GM13976 (cell line): Measurements from ENCODE around the gene CSHL1.

ENCODE experiments used
- DNase-seq: peaks from one replicate; pipeline ENCODE4 v3.0.0; 2012; ENCODE audit warnings: low spot score
- in situ Hi-C: fragments of 300-500 bp; cut with MboI; formaldehyde crosslinking; loops from one replicate; pipeline ENCODE4 v1.12.0; 2022; ENCODE audit warnings: low sequenced_read_pairs, mixed read lengths, inconsistent platforms; ENCODE audit not compliant: unreplicated experiment
- TF ChIP-seq, protein P1 (sequence below): IDR thresholded peaks from 2 replicates; pipeline ENCODE4 v1.5.1; 2012; ENCODE audit warnings: borderline replicate concordance, mild to moderate bottlenecking; ENCODE audit not compliant: insufficient read depth; ENCODE audit errors: extremely low read depth, missing control alignments, control extremely low read depth

The CSHL1 gene

DNA sequence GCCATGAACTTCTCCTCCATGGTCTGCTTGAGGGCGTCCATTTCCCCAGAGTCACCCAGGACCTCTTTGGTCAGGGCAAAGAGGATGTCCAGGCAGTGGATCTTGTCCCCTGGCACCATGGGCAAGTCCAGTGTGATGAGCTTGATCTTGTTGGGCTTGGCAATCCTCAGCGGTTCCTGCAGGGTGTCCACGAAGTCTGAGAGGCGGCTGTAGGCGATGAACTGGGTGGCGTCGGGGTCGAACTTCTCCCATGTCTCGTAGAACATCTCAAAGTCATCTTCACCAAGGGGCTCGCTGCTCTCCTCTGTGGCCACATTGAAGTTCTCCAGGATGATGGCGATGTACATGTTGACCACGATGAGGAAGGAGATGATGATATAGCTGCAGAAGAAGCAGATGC lies 30.1 kb upstream of the CSHL1 start:
- in situ Hi-C loops, result no loop called here
- TF ChIP-seq, protein P1, sequence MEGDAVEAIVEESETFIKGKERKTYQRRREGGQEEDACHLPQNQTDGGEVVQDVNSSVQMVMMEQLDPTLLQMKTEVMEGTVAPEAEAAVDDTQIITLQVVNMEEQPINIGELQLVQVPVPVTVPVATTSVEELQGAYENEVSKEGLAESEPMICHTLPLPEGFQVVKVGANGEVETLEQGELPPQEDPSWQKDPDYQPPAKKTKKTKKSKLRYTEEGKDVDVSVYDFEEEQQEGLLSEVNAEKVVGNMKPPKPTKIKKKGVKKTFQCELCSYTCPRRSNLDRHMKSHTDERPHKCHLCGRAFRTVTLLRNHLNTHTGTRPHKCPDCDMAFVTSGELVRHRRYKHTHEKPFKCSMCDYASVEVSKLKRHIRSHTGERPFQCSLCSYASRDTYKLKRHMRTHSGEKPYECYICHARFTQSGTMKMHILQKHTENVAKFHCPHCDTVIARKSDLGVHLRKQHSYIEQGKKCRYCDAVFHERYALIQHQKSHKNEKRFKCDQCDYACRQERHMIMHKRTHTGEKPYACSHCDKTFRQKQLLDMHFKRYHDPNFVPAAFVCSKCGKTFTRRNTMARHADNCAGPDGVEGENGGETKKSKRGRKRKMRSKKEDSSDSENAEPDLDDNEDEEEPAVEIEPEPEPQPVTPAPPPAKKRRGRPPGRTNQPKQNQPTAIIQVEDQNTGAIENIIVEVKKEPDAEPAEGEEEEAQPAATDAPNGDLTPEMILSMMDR, result no peak
- no peak for DNase-seq

DNA sequence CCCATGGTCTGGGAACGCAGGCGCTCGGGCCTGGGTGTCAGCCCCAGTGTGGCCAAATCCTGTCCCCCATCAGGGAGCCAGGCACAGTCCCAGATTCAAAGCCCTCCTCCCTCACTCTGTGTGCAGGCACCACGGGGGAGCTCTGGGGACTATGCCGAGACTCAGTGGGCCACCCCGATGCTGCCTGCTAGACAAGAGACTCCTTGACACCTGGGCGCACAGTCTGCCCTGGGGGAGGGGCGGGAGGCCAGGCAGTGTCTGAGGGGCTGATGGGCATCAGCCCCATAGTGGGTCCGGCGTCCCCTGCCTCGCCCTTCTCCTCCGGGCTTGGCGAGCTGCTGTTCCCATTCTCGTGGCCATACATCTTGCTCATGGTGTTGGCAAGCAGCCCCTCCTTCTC lies 29.5 kb upstream of the CSHL1 start:
- TF ChIP-seq, protein P1, result no peak
- no peak for DNase-seq
- in situ Hi-C loops, result no loop called here

DNA sequence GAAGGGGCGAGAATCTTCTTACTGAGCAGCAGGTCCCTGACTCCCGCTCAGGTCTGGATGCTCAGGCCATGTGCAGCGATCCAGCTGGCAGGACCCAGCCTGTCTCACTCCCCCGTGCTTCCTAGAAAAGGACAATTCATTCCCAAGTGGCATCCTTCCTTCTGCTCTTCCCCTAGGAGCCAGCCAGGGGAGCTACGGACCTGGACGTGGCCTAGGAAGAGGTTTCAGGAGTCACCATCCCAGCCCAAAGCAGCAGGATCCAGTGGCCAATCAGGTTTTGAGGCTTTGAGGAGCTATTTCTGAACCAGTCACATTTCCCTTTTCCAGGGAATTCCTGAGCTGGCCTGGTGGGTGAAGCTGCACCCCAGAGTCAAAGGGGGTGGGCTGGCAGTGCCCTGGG lies 28.8 kb upstream of the CSHL1 start:
- no peak for DNase-seq
- in situ Hi-C loops, result no loop called here
- TF ChIP-seq, protein P1, result no peak

DNA sequence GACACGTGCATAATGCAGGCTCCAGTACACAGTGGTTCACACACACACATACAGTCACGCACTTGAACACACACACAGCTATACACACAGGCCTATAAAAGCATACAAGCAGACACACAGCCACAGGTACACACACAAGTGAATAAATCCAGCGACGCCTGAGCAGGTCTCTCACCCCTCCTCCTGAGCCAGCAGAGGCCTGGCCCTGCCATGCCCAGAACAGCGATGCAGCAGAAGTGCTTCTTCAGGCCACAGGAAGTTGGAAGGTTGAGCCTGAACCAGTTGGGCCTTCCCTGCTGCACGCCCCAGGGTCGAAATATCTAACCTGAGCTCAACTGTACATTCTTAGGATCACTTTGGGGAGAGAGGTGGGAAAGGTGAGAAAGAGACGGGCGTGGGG lies 28.3 kb upstream of the CSHL1 start:
- TF ChIP-seq, protein P1, result no peak
- in situ Hi-C loops, result no loop called here

DNA sequence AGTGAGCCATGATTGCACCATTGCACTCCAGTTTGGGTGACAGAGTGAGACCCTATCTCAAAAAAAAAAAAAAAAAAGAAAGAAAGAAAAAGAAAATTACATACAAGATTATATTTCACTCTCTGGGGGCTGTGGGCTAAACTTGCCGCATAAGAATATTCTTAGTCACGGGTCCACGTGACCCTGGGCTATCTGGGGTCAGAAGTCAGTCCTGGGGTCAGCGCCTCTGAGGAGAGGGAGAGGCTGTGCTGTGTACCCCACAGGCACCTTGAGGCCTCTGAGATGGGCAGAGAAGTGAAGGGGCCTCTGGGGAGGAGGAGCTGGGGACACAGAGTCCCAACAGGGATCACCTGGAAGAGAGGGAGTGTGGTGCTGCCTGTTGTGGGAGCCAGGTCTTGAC lies 26.9 kb upstream of the CSHL1 start:
- TF ChIP-seq, protein P1, result no peak
- in situ Hi-C loops, result no loop called here
- no peak for DNase-seq

More for the DNA sequence above, 28.3 kb upstream of the CSHL1 start:
- DNase-seq, result no peak

DNA sequence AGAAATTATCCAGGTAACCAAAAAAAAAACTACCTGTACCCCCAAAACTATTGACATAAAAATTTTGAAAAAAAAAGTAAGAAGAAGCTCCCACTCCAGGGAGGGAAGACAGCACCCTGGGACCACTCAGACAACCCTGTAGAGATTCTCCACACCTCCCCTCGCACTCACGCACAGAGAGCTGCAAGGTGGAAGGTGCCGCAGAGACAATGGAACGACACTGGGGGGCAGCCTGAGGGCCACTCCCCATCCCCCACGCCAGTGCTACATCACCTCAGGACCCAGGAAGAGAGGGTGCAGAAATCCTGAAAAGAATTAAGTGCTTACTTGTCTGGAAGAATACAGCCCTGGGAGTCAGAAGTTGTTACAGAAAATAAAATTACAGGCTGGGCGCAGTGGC lies 26.3 kb upstream of the CSHL1 start:
- TF ChIP-seq, protein P1, result no peak
- DNase-seq, result no peak
- in situ Hi-C loops, result no loop called here
